K562 (cell line): Measurements from ENCODE around the gene ASPA. TPM values are rescaled to one million over a fixed set of nuclear protein-coding genes. Genes with fewer than 3 reads are reported as not detected.

Experiments used
- ATAC-seq: fragments of 200-7000 bp; cut with Tn5 transposase; 3 replicates; pipeline ENCODE4 v1.9.1; 2020; ENCODE audit warnings: moderate library complexity
- BruUV-seq: library from RNA; stranded (reverse); fragments of 400-500 nt; replicated peaks from 2 replicates; lab custom pipeline; 2021; lab: Mats Ljungman, UMichigan
- CTCF ChIA-PET: fragments of 300-600 bp; formaldehyde crosslinking; extraction: SDS; loops from one replicate; lab custom pipeline; 2021; ENCODE audit warnings: low intra/inter-chr PET ratio; lab: Yijun Ruan, JAX
- POLR2A ChIA-PET: fragments of 300-600, 350-650 bp; sonication (Branson Sonifier 250); formaldehyde crosslinking; extraction: SDS; loops from one replicate; lab custom pipeline; 2021; ENCODE audit warnings: antibody characterized with exemption, inconsistent platforms; lab: Yijun Ruan, JAX
- DNase-seq, 4 experiments: peaks; one replicate each; pipeline versions ENCODE4 v3.0.0 to v3.0.0-alpha.2; 2011 to 2018; ENCODE audit warnings: low spot score in 3 of 4, mixed read lengths in 3 of 4; ENCODE audit errors: extremely low read depth in 1 of 4
- FAIRE-seq: peaks from 2 replicates; lab custom pipeline; 2011; peaks lifted over from hg19 to GRCh38; lab: Jason Lieb, UNC
- H2AFZ ChIP-seq: 2 replicates; pipeline ENCODE4 v1.6.0; 2011; ENCODE audit warnings: low read depth, low read length, control low read depth, inconsistent platforms
- H3K27ac ChIP-seq: fragments of 200-600 bp; 3 replicates; pipeline ENCODE4 v1.8.0; 2011; ENCODE audit warnings: low read depth, mild to moderate bottlenecking, control low read depth, inconsistent platforms, low read length, moderate library complexity, mixed read lengths; ENCODE audit errors: extremely low read depth
- H3K27me3 ChIP-seq, 2 experiments: fragments of 300-600 bp in 1 of 2; 2 replicates in 1 of 2; 3 replicates in 1 of 2; pipeline versions ENCODE4 v1.6.0 to v1.8.0; 2011; ENCODE audit warnings: inconsistent platforms in 2 of 2, low read length in 2 of 2, mild to moderate bottlenecking in 1 of 2, mixed read lengths in 1 of 2, moderate library complexity in 1 of 2; ENCODE audit not compliant: control insufficient read depth in 2 of 2, insufficient read depth in 2 of 2
- H3K36me3 ChIP-seq: fragments of 300-600 bp; 3 replicates; pipeline ENCODE4 v1.8.0; 2011; ENCODE audit warnings: mild to moderate bottlenecking, low read length, inconsistent platforms; ENCODE audit not compliant: control insufficient read depth, insufficient read depth
- H3K4me1 ChIP-seq, 2 experiments: fragments of 200-600 bp in 1 of 2; replicated peaks in 1 of 2; 2 replicates in 1 of 2; 3 replicates in 1 of 2; pipeline versions ENCODE4 v1.5.1 to v1.8.0; 2011; ENCODE audit warnings: inconsistent platforms in 2 of 2, low read length in 2 of 2, mild to moderate bottlenecking in 1 of 2, mixed read lengths in 1 of 2, moderate library complexity in 1 of 2; ENCODE audit not compliant: control insufficient read depth in 2 of 2, insufficient read depth in 2 of 2
- H3K4me2 ChIP-seq: 2 replicates; pipeline ENCODE4 v1.6.1; 2011; ENCODE audit warnings: low read length, control low read depth, inconsistent platforms, mixed read lengths; ENCODE audit not compliant: insufficient read depth
- H3K4me3 ChIP-seq: fragments of 200-600 bp; sonication (generic), shearing (Covaris generic); 2 replicates; pipeline ENCODE4 v1.5.1; 2016; ENCODE audit warnings: control low read depth, inconsistent platforms
- H3K79me2 ChIP-seq: fragments of 200-600 bp; 3 replicates; pipeline ENCODE4 v1.8.0; 2011; ENCODE audit warnings: low read length, inconsistent platforms; ENCODE audit not compliant: control insufficient read depth, insufficient read depth
- H3K9ac ChIP-seq, 2 experiments: 2 replicates each; pipeline versions ENCODE4 v1.6.0 to v1.6.1; 2011; ENCODE audit warnings: low read depth in 2 of 2, low read length in 2 of 2, control low read depth in 1 of 2, inconsistent platforms in 1 of 2, mild to moderate bottlenecking in 1 of 2, mixed read lengths in 1 of 2; ENCODE audit not compliant: insufficient read depth in 1 of 2
- H3K9me1 ChIP-seq: one replicate; pipeline ENCODE4 v1.6.0; 2011; ENCODE audit warnings: inconsistent platforms, mild to moderate bottlenecking, low read length, moderate library complexity; ENCODE audit not compliant: control insufficient read depth, insufficient read depth
- H3K9me3 ChIP-seq: replicated peaks from 2 replicates; pipeline ENCODE4 v1.5.1; 2011; ENCODE audit warnings: low read depth, low read length, inconsistent platforms; ENCODE audit not compliant: control insufficient read depth, insufficient read depth
- H4K20me1 ChIP-seq: replicated peaks from 2 replicates; pipeline ENCODE4 v1.6.1; 2011; ENCODE audit warnings: low read length, inconsistent platforms, mixed read lengths; ENCODE audit not compliant: control insufficient read depth, insufficient read depth
- ELF1 ChIP-seq: fragments of 200-800 bp; sonication (Bioruptor generic); IDR thresholded peaks from 2 replicates; pipeline ENCODE4 v1.6.1; 2016; ENCODE audit warnings: missing genetic modification characterization, missing compliant biosample characterization
- GABPA ChIP-seq: fragments of 200-800 bp; sonication (Bioruptor generic); conservative IDR thresholded peaks from 2 replicates; pipeline ENCODE4 v1.6.1; 2016; ENCODE audit warnings: low read depth, missing genetic modification characterization, missing compliant biosample characterization
- MXD1 ChIP-seq: fragments of 250-450 bp; sonication (Bioruptor Pico); IDR thresholded peaks from 2 replicates; pipeline ENCODE4 v1.8.0; 2021; ENCODE audit warnings: borderline replicate concordance, mild to moderate bottlenecking, moderate library complexity; ENCODE audit not compliant: poor library complexity, severe bottlenecking
- NCOA2 ChIP-seq, 2 experiments: fragments of 450-650 bp; IDR thresholded peaks; 2 replicates each; pipeline ENCODE4 v1.6.1; 2018; ENCODE audit warnings: mild to moderate bottlenecking in 2 of 2, moderate library complexity in 1 of 2; ENCODE audit not compliant: partially characterized antibody in 2 of 2
- NR3C1 ChIP-seq: sonication (generic); formaldehyde crosslinking; IDR thresholded peaks from 2 replicates; pipeline ENCODE4 v1.8.1; 2022; ENCODE audit warnings: missing genetic modification reagents
- PHF8 ChIP-seq: fragments of 200-600 bp; sonication (generic); IDR thresholded peaks from 2 replicates; pipeline ENCODE4 v1.6.1; 2012; ENCODE audit warnings: mixed run types, mild to moderate bottlenecking, inconsistent platforms, low read length, moderate library complexity, borderline replicate concordance
- POLR2H ChIP-seq: IDR thresholded peaks from 2 replicates; pipeline ENCODE4 v1.6.1; 2016; ENCODE audit warnings: missing genetic modification characterization, low read depth, mild to moderate bottlenecking, control low read depth, missing compliant biosample characterization, moderate library complexity
- STAT5A ChIP-seq: IDR thresholded peaks from 2 replicates; pipeline ENCODE4 v1.6.1; 2012; ENCODE audit warnings: low read length, inconsistent platforms, borderline replicate concordance
- U2AF2 ChIP-seq: fragments of 200-400 bp; formaldehyde crosslinking; optimal IDR thresholded peaks from 2 replicates; pipeline ENCODE3; 2017; ENCODE audit warnings: low read depth, mild to moderate bottlenecking, low read length
- ZBTB1 ChIP-seq: sonication (generic); formaldehyde crosslinking; IDR thresholded peaks from 2 replicates; pipeline ENCODE4 v1.8.1; 2023; ENCODE audit warnings: missing genetic modification reagents, low read depth, mild to moderate bottlenecking, borderline replicate concordance
- ZNF140 ChIP-seq: fragments of 250-450 bp; sonication (Bioruptor Pico); IDR thresholded peaks from 2 replicates; pipeline ENCODE4 v1.8.0; 2021; ENCODE audit warnings: moderate library complexity, mild to moderate bottlenecking, inconsistent platforms
- ZNF146 ChIP-seq: IDR thresholded peaks from one replicate; pipeline ENCODE4 v1.6.1; 2018; ENCODE audit warnings: missing compliant biosample characterization; ENCODE audit not compliant: unreplicated experiment
- ZNF277 ChIP-seq: fragments of 250-450 bp; sonication (Bioruptor Pico); IDR thresholded peaks from 2 replicates; pipeline ENCODE4 v1.8.0; 2022; ENCODE audit warnings: inconsistent platforms, mild to moderate bottlenecking, moderate library complexity, borderline replicate concordance
- ZNF583 ChIP-seq: fragments of 250-450 bp; sonication (Bioruptor Pico); IDR thresholded peaks from 2 replicates; pipeline ENCODE4 v1.4.0; 2020
- ZNF586 ChIP-seq: fragments of 450-650 bp; formaldehyde crosslinking; conservative IDR thresholded peaks from 2 replicates; pipeline ENCODE4 v1.4.0; 2020; ENCODE audit warnings: mild to moderate bottlenecking, moderate library complexity
- ZNF764 ChIP-seq: fragments of 250-450 bp; sonication (Bioruptor Pico); IDR thresholded peaks from 2 replicates; pipeline ENCODE4 v1.4.0; 2020; ENCODE audit warnings: low read depth, mild to moderate bottlenecking, moderate library complexity
- WGBS: fragments of 100-300 bp; shearing (Covaris generic); methylation state at CpG from one replicate; pipeline ENCODE4 v1.1.6; 2016; ENCODE audit warnings: low coverage, mixed read lengths; ENCODE audit not compliant: insufficient coverage; ENCODE audit errors: missing lambda C conversion rate; 5-methylcytosine and 5-hydroxymethylcytosine counted together
- in situ Hi-C: fragments of 300-500 bp; cut with MboI; formaldehyde crosslinking; loops from 4 replicates; pipeline ENCODE4 v1.15.0; 2018; ENCODE audit warnings: inconsistent platforms, mixed read lengths
- intact Hi-C: fragments of 100-400 bp; cut with micrococcal nuclease; formaldehyde crosslinking; loops from 2 replicates; pipeline ENCODE4 v1.14.2; 2022
- polyA plus RNA-seq, 8 experiments: library from polyadenylated mRNA; depleted of rRNA in 4 of 8; stranded (reverse) in 5 of 8; unstranded in 3 of 8; fragments of >200 nt; fragmentation: Nextera tagmentation in 2 of 8; fragmentation: Illumina TruSeq in 1 of 8; extraction: Ambion mirVana in 2 of 8; extraction: Trizol in 1 of 8; gene quantifications; 2 replicates each; pipeline versions ENCODE4 v1.2.1 to v1.2.3, GENCODE V29; 2011 to 2014; ENCODE audit warnings: inconsistent platforms in 1 of 8, missing spikeins in 1 of 8
- total RNA-seq, 7 experiments: library from RNA; depleted of rRNA in 6 of 7; stranded (reverse); fragments of >200 nt in 6 of 7; fragmentation: Illumina TruSeq in 2 of 7; extraction: Trizol in 2 of 7; gene quantifications; 2 replicates each; pipeline versions ENCODE4 v1.2.1 to v1.2.3, GENCODE V29; 2011 to 2021; ENCODE audit warnings: low replicate concordance in 1 of 7

ASPA gene
- total and polyA plus RNA-seq, 9 of the 15 experiments (the other 6 are each of a cell fraction or from before 2014, with no cell fraction given), result not detected

GRCh38 chr17:3546521-3546920, 70.7 kb downstream of the ASPA start:
- Histone ChIP-seq H3K4me2 (no peak overlapping the region), H3K4me1 (no peaks in the 10 kb centered on the region; a peak in 1 of 5 replicates), H3K9me1 (no peaks in the 10 kb centered on the region), H3K9ac (no peak overlapping the region), H4K20me1 (no peaks in the 10 kb centered on the region; the same call in 1 of the 2 replicates), H2AFZ (no peak overlapping the region), H3K4me3 (no peak overlapping the region), H3K27me3 (peaks cover 0 to 46% of the 10 kb centered on the region in 2 experiments; a peak in 2 of 5 replicates), H3K9me3 (no peaks in the 10 kb centered on the region), H3K79me2 (no peaks in the 10 kb centered on the region), H3K27ac (no peak overlapping the region), H3K36me3 (no peaks in the 10 kb centered on the region)
- intact Hi-C loops (no loop called here), in situ Hi-C loops (no loop called here)
- WGBS, result 25% methylated on average over 5 of the region's 5 CpGs
- no TSS peak for BruUV-seq
- no peak for TF ChIP-seq ZNF146
- no peak for TF ChIP-seq U2AF2
- TF ChIP-seq ZNF140 (CRISPR knock-in tag), result no peak
- TF ChIP-seq ZNF586 (CRISPR knock-in tag), result no peak
- no peak for TF ChIP-seq NR3C1 (CRISPR knock-in tag)
- TF ChIP-seq POLR2H (tag), result no peak
- TF ChIP-seq MXD1 (CRISPR knock-in tag), result no peak
- TF ChIP-seq NCOA2 (IDR thresholded peaks at IDR 0.05; ENCODE audit: partially characterized antibody in 2 of 2), result no peak
- TF ChIP-seq ZNF277 (CRISPR knock-in tag), result no peak
- TF ChIP-seq PHF8, result no peak
- TF ChIP-seq STAT5A, result no peak
- no peak for TF ChIP-seq ZBTB1
- no peak for TF ChIP-seq ZNF583 (CRISPR knock-in tag)
- no peak for TF ChIP-seq ELF1 (tag)
- TF ChIP-seq ZNF764 (CRISPR knock-in tag), result no peak
- TF ChIP-seq GABPA, result no peak
- ChIA-PET CTCF (no interaction called here), POLR2A (no interaction called here)
- ATAC-seq, result no peak
- FAIRE-seq, result no peak
- DNase-seq, result no peak
